Activated CD4-positive, alpha-beta T cell treated with anti-CD3 and anti-CD28 coated beads, Interleukin-2, amount 50 U/mL, for 24 hours (primary cell): ENCODE data around the gene NEURL2.

Experiments used
- DNase-seq, 2 donors: peaks; one replicate each; pipeline ENCODE4 v3.0.0-alpha.2; 2020; ENCODE audit warnings: low read depth in 1 of 2, low spot score in 1 of 2

NEURL2 gene

GRCh38 chr20:45848421-45848820 lies 42.6 kb downstream of the NEURL2 start:
- DNase-seq: no peak

GRCh38 chr20:45845452-45845851 lies 45.6 kb downstream of the NEURL2 start:
- no peak for DNase-seq

- no peak for DNase-seq
Observed at GRCh38 chr20:45843506-45843905, 47.5 kb downstream of the NEURL2 start.

GRCh38 chr20:45842169-45842812 lies 48.7 kb downstream of the NEURL2 start:
- DNase-seq: no peak

- DNase-seq: no peak
Observed at GRCh38 chr20:45841407-45842129, 49.4 kb downstream of the NEURL2 start.

GRCh38 chr20:45840700-45841198 lies 50.3 kb downstream of the NEURL2 start:
- DNase-seq: no peak
